ENCODE measurements around the gene LCORL. TPM values are rescaled to one million over a fixed set of nuclear protein-coding genes. Genes with fewer than 3 reads are reported as not detected.
A peak's percentile ranks its signal among the peaks of the same experiment; 100 is the strongest.

The LCORL gene
- total and polyA plus RNA-seq, 2 experiments from 2014 or later = 21.0 to 28.7 TPM

GRCh38 chr4:17794730-17795129 lies 226.8 kb downstream of the LCORL start:
- Histone ChIP-seq H3F3A (replicated peaks; ENCODE audit: low read depth) (no peaks in the 10 kb centered on the region), H3K4me1 (ENCODE audit: insufficient read depth) (no peaks in the 10 kb centered on the region), H3K9me2 (ENCODE audit: insufficient read depth) (no peaks in the 10 kb centered on the region), H3K4me2 (no peak overlapping the region), H3K79me2 (replicated peaks; ENCODE audit: insufficient read depth) (no peaks in the 10 kb centered on the region), H3K36me3 (ENCODE audit: insufficient read depth) (peaks cover 11% of the 10 kb centered on the region; the same call in 1 of the 2 replicates), H4K20me1 (replicated peaks; ENCODE audit: insufficient read depth) (no peaks in the 10 kb centered on the region; the same call in 1 of the 2 replicates), H3K27me3 (ENCODE audit: insufficient read depth) (no peaks in the 10 kb centered on the region), H3K27ac (ENCODE audit: low read depth) (no peak overlapping the region), H3K4me3 (no peak overlapping the region), H2AFZ (no peak overlapping the region)
- Mint-ChIP-seq H3K27me3 (ENCODE audit: insufficient read depth, low read depth, poor library complexity) (no peaks in the 10 kb centered on the region), H3K4me3 (no peak overlapping the region), H3K36me3 (ENCODE audit: low read depth) (peaks cover 22% of the 10 kb centered on the region; the same call in 2 of the 3 replicates), H3K4me1 (no peaks in the 10 kb centered on the region), H3K27ac (no peak overlapping the region), H3K9me3 (peaks cover 3% of the 10 kb centered on the region; the same call in 1 of the 3 replicates)
- ATAC-seq (no peak), DNase-seq (ENCODE audit: low spot score) (peak; percentile 10)
- TF ChIP-seq EZH2 (IDR thresholded peaks at IDR 0.05; ENCODE audit: low read depth, unreplicated experiment) (no peak), STAT1 (IDR thresholded peaks at IDR 0.05; ENCODE audit: unreplicated experiment) (no peak), EZH2phosphoT487 (IDR thresholded peaks at IDR 0.05; ENCODE audit: unreplicated experiment) (no peak), NANOG (IDR thresholded peaks at IDR 0.05; ENCODE audit: borderline replicate concordance) (no peak), ZNF331 (CRISPR knock-in tag; IDR thresholded peaks at IDR 0.05; ENCODE audit: low read depth) (no peak), REST (IDR thresholded peaks at IDR 0.05; ENCODE audit: unreplicated experiment) (no peak), CTCF (conservative IDR thresholded peaks at IDR 0.05; ENCODE audit: low read depth in 2 of 2) (no peak), POLR2AphosphoS5 (IDR thresholded peaks at IDR 0.05; ENCODE audit: low read depth) (no peak), ZNF114 (CRISPR knock-in tag; IDR thresholded peaks at IDR 0.05) (no peak), CREB1 (CRISPR knock-in tag; IDR thresholded peaks at IDR 0.05; ENCODE audit: low read depth) (no peak), JUNB (IDR thresholded peaks at IDR 0.05; ENCODE audit: unreplicated experiment) (no peak), ZNF462 (CRISPR knock-in tag; IDR thresholded peaks at IDR 0.05) (no peak)
- TF ChIP-seq, protein P1, sequence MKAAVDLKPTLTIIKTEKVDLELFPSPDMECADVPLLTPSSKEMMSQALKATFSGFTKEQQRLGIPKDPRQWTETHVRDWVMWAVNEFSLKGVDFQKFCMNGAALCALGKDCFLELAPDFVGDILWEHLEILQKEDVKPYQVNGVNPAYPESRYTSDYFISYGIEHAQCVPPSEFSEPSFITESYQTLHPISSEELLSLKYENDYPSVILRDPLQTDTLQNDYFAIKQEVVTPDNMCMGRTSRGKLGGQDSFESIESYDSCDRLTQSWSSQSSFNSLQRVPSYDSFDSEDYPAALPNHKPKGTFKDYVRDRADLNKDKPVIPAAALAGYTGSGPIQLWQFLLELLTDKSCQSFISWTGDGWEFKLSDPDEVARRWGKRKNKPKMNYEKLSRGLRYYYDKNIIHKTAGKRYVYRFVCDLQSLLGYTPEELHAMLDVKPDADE (IDR thresholded peaks at IDR 0.05) = no peak
